Measurements from ENCODE around the gene ANXA4.

The ANXA4 gene

DNA sequence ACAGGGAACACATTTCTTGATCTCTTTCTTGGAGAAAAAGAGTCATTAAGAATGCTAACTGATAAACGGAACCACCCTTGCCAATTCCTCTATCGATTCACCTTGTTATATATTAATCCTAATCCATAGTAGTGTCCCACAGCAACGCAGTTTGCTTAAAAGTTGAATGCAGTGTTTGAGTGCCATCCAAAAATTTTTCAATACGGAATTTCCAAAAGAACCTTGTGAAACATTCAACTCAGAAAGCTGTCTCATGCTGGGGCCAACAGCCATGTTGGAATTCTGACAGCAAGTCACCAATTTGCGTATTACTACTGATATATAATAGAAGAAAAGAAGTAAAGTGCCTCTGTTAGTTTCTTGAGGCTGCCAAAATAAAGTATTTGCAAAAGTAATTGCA lies 42.3 kb downstream of the ANXA4 start:
- TF ChIP-seq, protein P1, sequence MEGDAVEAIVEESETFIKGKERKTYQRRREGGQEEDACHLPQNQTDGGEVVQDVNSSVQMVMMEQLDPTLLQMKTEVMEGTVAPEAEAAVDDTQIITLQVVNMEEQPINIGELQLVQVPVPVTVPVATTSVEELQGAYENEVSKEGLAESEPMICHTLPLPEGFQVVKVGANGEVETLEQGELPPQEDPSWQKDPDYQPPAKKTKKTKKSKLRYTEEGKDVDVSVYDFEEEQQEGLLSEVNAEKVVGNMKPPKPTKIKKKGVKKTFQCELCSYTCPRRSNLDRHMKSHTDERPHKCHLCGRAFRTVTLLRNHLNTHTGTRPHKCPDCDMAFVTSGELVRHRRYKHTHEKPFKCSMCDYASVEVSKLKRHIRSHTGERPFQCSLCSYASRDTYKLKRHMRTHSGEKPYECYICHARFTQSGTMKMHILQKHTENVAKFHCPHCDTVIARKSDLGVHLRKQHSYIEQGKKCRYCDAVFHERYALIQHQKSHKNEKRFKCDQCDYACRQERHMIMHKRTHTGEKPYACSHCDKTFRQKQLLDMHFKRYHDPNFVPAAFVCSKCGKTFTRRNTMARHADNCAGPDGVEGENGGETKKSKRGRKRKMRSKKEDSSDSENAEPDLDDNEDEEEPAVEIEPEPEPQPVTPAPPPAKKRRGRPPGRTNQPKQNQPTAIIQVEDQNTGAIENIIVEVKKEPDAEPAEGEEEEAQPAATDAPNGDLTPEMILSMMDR (IDR thresholded peaks at IDR 0.05; ENCODE audit: insufficient read depth, low read length, poor library complexity, severe bottlenecking), result no peak
- DNase-seq (ENCODE audit: extremely low read depth, insufficient read length), result no peak
- Histone ChIP-seq H3K27me3 (replicated peaks; ENCODE audit: control insufficient read depth, insufficient read depth, low read length) (no peaks in the 10 kb centered on the region), H3K4me3 (replicated peaks; ENCODE audit: low read depth, low read length) (no peak overlapping the region), H3K36me3 (ENCODE audit: control insufficient read depth, insufficient read depth, low read length) (no peaks in the 10 kb centered on the region)

DNA sequence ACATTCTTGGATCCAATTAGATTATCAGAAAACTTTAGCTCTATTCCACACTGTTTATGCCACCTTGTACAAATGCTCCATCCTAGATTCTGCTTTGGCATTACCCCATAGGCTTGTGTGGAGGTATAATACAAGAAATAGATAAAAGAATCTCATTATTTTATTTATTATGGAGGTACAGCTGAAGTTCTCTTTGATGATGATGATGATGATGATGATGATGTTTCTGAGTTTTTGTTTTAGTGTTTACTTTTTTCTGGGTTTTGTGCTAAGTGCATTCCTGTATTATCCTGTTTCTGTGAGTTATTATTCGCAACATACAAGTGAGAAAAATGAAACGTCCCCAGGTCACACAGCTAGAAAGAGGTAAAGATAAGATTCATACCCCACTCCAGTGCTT lies 43.4 kb downstream of the ANXA4 start:
- TF ChIP-seq, protein P1 (IDR thresholded peaks at IDR 0.05; ENCODE audit: insufficient read depth, low read length, poor library complexity, severe bottlenecking), result no peak
- H3K36me3 ChIP-seq (ENCODE audit: control insufficient read depth, insufficient read depth, low read length), result no peaks in the 10 kb centered on the region
- DNase-seq (ENCODE audit: extremely low read depth, insufficient read length), result no peak
- H3K27me3 ChIP-seq (replicated peaks; ENCODE audit: control insufficient read depth, insufficient read depth, low read length), result no peaks in the 10 kb centered on the region
- H3K4me3 ChIP-seq (replicated peaks; ENCODE audit: low read depth, low read length), result no peak overlapping the region

DNA sequence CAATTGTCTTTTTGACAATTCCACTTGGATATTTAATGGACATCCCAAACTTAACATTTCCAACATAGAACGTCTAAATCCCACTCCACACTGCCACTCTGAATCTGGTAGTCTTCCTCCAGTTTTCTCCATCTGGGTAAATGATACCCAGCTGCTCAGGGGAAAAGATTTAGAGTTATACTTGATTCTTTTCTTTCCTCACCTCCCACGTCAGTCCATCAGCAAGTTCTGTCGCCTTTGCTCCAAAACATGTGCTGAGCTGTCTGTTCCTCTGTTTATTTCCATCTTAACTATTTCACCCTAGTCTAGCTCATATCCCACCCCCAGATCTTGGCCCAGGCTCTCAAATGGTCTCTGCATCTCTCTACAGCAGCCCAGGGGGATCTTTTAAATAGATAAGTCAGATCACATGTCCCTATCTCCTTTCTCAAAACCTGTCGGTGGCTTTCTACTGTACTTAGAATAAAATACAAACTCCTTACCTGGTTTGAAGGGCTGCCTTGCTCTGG lies 44.2 kb downstream of the ANXA4 start:
- H3K4me3 ChIP-seq (replicated peaks; ENCODE audit: low read depth, low read length), result no peak overlapping the region
- DNase-seq (ENCODE audit: extremely low read depth, insufficient read length), result no peak
- TF ChIP-seq, protein P1 (IDR thresholded peaks at IDR 0.05; ENCODE audit: insufficient read depth, low read length, poor library complexity, severe bottlenecking), result no peak
- no peaks in the 10 kb centered on the region for H3K36me3 ChIP-seq (ENCODE audit: control insufficient read depth, insufficient read depth, low read length)
- H3K27me3 ChIP-seq (replicated peaks; ENCODE audit: control insufficient read depth, insufficient read depth, low read length), result no peaks in the 10 kb centered on the region

DNA sequence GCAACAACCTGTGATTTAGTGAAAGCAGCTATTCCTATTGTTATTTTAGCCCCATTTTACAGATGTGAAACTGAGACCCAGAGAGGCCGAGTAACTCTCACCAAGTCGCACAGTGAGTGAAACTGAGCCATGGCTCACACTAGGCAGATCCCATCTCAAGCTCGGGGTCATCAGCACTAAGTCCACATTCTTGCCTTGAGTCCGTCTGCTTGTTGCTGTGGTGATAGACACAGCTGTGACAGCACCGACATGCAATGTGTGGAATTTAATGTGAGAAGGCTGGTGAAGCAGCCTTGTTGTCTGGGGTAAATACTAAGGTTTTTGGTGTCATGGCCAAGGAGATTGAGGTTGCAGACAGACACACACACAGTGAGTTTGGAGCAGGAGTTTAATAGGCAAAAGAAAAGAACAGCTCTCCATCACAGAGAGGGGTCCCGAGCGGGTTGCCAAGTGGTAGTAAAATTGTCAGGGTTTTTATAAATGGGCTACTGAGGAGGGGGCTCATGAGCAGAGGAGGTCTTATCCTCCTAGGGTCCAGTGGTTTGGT lies 47.3 kb downstream of the ANXA4 start:
- DNase-seq (ENCODE audit: extremely low read depth, insufficient read length), result peak; percentile 51
- Histone ChIP-seq H3K4me3 (replicated peaks; ENCODE audit: low read depth, low read length) (no peak overlapping the region), H3K27me3 (replicated peaks; ENCODE audit: control insufficient read depth, insufficient read depth, low read length) (no peaks in the 10 kb centered on the region), H3K36me3 (ENCODE audit: control insufficient read depth, insufficient read depth, low read length) (no peaks in the 10 kb centered on the region; the same call in 1 of the 2 replicates)
- TF ChIP-seq, protein P1 (IDR thresholded peaks at IDR 0.05; ENCODE audit: insufficient read depth, low read length, poor library complexity, severe bottlenecking), result no peak

DNA sequence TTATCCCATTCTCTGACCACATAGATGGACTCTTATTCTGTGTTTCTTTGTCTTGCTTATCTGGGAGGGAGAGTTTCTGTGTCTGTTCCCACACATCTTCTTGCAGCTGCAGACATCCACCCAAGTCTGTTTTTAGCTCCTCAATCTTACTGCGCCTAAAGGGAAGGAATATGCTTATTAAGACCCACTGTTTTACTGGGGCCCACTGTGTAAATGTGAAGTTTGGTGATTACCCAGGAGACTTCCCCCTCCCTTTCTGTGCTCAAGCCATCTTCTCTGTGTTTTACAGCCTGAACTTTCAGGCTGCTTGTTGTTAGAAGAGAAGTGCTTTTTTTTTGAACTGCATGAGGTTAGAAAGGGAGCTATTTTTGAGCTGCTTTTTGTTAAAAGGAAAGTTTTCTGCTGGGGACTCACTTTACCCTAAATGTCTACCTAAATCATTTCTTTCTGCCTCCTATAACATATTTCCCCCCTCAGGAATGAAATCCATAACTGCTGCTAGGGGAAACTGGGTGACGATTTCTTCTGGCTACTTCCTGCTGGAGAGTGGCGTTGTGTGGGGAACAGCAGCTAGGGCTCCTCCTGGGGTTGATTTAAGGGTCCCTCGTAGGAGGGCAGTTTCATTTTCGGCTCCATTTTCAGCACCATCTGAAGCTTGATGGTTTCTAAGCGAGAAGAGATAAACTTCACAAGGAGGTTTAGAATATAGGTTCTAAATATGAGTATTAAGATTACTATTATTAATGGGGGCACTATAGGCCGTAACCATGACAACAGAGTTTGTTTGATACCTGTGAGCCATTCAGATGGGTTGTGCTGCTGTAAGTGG lies 48.1 kb downstream of the ANXA4 start:
- DNase-seq (ENCODE audit: extremely low read depth, insufficient read length), result no peak
- TF ChIP-seq, protein P1 (IDR thresholded peaks at IDR 0.05; ENCODE audit: insufficient read depth, low read length, poor library complexity, severe bottlenecking), result no peak
- H3K36me3 ChIP-seq (ENCODE audit: control insufficient read depth, insufficient read depth, low read length), result no peaks in the 10 kb centered on the region; the same call in 1 of the 2 replicates
- peak overlapping the region; percentile 36 for H3K4me3 ChIP-seq (replicated peaks; ENCODE audit: low read depth, low read length)
- no peaks in the 10 kb centered on the region for H3K27me3 ChIP-seq (replicated peaks; ENCODE audit: control insufficient read depth, insufficient read depth, low read length)

Data from GM06990 (cell line).